DND-41 (cell line): ENCODE data around the gene MIB1.

Source experiments
- EZH2 ChIP-seq: IDR thresholded peaks from 3 replicates; pipeline ENCODE4 v1.6.1; 2012; ENCODE audit warnings: borderline replicate concordance, low read depth, mild to moderate bottlenecking, moderate library complexity, low read length, inconsistent platforms; ENCODE audit not compliant: severe bottlenecking
- TF ChIP-seq, protein P1 (sequence below): IDR thresholded peaks from 2 replicates; pipeline ENCODE4 v1.5.1; 2012; ENCODE audit warnings: borderline replicate concordance, low read length, moderate library complexity, mild to moderate bottlenecking; ENCODE audit not compliant: poor library complexity, severe bottlenecking; ENCODE audit errors: extremely low read depth

DNA sequence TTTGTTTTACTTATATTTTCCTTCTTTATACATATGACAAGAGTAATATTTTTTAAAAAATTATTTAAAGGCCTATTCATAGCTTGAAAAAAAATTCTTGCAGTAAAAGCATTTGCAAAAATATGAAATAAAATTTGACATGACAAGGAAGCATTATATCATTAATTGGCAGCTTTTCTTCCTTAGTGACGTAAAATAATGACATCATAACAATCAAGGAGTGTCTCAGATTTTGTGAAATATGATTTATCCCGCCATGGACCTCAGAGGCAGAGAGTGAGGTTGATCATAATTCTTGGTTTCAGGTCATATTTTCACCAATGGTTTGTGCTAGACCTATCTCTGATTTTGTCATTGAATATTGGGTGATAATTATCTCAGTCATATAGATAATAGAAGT lies 176.0 kb downstream of the MIB1 start:
- TF ChIP-seq, protein P1, sequence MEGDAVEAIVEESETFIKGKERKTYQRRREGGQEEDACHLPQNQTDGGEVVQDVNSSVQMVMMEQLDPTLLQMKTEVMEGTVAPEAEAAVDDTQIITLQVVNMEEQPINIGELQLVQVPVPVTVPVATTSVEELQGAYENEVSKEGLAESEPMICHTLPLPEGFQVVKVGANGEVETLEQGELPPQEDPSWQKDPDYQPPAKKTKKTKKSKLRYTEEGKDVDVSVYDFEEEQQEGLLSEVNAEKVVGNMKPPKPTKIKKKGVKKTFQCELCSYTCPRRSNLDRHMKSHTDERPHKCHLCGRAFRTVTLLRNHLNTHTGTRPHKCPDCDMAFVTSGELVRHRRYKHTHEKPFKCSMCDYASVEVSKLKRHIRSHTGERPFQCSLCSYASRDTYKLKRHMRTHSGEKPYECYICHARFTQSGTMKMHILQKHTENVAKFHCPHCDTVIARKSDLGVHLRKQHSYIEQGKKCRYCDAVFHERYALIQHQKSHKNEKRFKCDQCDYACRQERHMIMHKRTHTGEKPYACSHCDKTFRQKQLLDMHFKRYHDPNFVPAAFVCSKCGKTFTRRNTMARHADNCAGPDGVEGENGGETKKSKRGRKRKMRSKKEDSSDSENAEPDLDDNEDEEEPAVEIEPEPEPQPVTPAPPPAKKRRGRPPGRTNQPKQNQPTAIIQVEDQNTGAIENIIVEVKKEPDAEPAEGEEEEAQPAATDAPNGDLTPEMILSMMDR, result no peak
- TF ChIP-seq EZH2, result no peak
